GM10847 (cell line): ENCODE measurements around the gene HOXC10.

Source experiments
- POLR2A ChIP-seq: IDR thresholded peaks from 2 replicates; pipeline ENCODE4 v1.6.1; 2011; ENCODE audit not compliant: insufficient read length; ENCODE audit errors: extremely low read depth

HOXC10 gene

DNA sequence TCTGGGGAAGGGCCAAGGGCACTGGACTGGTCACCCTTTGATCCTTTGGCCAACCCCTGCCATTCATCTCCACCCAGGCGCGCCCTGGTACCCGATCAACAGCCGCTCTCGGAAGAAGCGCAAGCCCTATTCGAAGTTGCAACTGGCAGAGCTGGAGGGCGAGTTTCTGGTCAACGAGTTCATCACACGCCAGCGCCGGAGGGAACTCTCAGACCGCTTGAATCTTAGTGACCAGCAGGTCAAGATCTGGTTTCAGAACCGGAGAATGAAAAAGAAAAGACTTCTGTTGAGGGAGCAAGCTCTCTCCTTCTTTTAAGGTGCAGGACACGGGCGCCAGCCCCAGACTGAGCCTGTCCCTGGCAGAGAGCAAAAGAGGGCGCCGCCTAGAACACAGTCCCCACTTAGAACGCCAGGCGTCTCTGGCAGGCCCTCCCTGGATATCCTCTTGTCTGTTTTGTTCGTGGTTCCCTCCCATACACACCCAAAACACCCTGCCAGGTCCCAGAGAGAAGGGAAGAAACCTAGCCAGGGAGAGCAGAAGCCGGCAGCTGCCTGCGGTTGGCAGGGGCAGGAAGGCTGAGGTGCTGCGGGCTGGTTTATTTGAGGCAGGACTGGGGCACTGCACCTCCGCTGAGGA, 28.6 kb upstream of the HOXC10 start:
- no peak for TF ChIP-seq POLR2A

DNA sequence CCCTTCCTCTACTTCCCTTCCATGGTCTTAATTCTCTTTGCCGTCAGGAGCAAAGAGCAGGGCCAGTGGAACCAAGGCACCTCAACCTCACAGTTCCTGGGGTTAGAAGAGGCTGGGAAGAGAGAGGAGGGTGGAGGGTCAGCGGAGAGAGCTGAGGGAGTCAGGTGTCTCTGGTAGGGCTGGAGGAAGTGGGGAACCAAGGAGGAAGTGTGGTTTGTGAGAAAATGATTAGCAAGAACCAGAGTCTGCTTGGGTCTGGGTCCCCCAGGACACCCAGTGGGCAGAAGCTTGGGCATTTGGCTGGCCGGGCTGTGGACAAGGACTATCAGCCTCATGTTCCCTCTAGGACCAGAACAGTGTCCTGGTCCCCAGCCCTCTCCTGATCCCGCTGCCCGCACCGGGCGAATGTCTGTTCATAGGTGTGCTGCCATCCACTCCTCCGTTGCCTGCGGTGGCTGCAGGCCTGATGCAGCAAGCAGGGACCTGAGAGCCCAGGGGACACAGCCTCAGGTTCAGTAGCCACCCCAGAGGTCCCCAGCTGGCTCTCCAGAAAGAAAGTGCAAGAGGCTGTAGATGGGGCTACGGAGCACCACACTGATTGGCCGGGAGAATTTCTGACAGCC, 27.9 kb upstream of the HOXC10 start:
- no peak for TF ChIP-seq POLR2A

DNA sequence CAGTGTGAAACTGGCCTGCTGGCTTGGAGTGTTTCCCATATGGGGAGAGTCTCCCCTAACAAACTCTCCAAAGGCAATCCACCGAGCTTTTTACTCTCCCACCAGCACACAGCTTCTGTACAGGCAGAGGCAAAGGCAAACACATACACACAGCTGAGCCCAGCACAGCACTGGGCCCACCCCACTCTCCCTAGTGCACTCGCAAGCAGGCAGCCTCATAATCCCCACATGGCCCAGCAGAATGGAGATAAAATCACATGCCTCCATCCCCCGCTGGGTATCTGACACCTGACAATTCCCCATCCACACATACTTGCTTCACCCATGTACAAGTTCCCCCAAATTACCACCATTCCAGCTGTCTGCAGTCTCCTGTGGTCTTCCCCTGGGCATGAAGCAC, 26.8 kb upstream of the HOXC10 start:
- no peak for TF ChIP-seq POLR2A

DNA sequence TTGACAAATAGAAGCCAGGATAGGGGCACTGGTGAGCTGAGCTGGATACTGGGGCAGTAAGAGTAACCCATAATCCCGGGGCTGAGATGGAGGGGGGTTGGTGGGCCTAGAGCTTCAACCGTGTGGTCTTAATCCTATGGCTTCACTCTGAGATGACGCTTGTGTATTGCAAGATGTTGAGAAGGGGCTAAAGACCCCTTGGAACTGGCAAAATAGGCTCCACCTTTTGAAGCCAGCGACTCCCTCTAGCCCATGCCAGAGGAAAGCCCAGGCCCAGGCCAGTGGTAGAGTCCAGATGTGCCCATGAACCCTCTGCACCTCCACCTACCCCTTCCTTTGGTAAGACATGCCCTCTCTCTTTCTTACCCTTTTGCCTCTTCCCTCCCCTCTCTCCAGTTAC, 25.6 kb upstream of the HOXC10 start:
- no peak for TF ChIP-seq POLR2A

DNA sequence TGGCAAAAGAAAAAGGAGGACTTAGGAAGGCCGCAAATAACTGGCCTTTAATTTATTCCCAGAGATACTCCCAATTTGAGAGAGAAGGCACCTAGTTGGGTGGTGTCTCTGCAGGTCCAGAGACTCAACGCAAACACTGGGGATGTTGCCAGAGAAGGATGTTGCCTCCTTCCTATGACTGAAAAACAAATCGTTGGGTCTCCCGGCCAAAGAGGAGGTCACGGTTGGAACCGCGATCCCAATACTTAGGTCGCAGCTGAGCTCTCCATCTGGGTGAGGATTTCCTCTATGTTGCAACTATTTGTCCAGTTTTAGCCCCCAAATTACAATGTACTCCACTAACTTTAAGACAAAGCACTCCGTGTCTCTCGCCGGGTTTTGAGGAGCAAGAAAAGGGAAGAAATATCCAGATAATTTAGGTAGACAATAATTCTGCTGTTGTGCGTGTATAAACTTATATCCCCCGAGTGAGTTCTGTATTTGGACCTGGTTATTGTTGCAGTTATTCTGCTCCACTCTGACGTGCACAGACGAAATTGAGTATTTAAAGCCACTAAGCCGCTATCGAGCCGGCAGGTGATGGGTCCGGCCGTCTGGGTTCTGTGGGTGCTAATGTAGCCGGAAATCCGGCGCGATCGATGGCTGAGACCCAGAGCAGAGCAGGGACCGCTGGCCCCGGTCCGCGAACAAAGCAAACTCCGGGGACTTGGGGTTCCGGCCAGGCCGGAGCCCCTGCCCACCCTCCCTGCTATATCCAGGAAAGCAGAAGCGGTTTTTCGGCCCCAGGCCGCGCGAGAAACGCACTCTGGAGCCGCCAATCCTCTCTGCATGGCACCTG, 24.5 kb upstream of the HOXC10 start:
- TF ChIP-seq POLR2A: no peak

DNA sequence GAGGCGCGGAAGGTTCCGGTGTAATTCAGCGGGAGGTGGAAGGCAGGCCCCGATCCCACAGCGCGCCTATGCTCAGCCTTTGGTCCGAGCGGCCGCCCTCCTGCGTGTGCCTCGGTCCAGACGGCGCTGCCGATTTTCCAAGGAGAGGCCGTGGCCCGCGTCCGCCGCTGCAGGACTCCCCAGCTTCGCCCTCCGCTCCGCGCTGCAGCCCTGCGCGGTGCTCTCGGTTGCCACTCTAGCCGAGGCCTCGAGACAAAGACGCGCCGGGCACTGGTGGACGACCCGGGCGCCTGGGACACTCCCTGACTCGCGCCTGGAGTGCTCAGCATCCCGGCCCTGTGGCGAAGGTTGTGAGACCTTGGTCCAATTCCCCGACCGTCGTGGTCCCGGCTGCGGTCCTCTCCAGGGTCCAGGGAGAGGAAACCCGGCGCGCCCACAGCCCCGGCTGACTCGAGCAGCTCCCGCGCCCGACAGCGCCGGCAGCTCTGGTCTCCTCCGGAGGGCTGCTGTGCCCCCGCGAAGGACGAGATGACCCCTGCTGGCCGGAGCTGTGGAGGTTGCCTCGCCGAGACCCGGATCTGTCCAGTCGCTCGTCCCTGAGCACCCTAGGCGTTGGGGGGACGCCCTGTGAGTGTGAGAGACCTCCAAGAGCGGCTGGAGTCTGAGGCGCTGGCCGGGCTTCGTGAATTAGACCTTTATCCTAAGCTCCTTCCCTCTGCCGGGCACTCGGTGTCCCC, 23.8 kb upstream of the HOXC10 start:
- no peak for TF ChIP-seq POLR2A

DNA sequence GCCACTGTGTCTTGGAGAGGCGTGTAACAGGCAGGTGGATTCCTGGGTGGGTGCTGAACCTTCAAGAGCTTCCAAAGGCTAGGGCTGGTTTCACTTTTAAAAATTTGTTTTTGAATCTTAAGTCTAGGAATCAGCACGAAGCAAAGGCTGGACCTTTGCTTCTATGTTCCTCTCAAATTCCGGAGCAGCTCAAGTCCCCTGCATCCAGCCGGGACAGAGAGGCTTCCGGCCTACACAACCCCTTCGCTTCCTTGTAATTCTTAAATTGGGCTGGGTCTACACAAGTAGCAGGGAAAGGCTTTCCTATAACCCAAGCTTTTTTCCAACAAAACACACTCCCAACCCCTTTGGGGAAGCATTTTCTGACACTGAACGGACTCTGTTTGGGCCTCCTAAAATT, 21.9 kb upstream of the HOXC10 start:
- no peak for TF ChIP-seq POLR2A

DNA sequence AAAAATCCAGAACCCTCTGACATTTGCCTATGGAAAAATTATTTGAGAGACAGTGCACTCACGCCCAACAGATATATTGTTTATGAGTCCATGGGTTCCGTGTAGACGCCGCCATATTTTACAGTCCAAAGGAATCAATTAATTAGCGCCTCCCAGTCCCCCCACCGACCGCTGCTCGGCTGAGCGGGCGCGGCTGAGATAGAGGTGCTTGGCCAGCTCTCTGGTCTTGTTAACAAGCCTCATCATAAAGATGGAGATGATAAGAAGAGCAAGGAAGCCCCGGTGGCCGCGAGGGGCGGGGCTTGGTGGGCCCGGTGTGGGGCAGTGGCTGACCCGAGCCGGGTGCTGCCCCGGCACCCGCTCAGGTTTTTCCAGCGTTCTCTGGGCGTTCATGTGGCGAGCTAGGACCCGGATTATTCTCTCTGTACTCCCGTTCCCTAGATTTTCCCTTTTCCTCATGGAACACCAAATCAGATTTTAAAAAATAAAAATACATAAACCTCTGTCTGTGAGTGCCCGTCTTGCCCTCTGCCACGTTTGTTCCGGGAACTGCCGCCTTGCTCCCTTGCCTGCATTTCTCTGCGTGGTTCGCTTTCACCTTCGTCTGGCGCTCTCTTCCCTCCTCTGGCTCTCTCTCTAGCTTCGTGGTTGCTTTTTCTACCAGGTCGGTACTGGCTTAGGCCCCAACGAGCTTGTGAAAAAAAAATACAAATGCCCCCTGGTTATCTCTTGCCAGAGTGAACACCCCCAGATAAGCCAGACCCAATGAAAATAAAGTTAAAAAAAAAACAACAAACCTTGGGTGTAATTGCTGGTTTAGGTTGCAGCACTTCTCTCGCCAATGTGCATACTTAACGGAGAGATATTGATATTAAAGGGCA, 21.3 kb upstream of the HOXC10 start:
- no peak for TF ChIP-seq POLR2A

DNA sequence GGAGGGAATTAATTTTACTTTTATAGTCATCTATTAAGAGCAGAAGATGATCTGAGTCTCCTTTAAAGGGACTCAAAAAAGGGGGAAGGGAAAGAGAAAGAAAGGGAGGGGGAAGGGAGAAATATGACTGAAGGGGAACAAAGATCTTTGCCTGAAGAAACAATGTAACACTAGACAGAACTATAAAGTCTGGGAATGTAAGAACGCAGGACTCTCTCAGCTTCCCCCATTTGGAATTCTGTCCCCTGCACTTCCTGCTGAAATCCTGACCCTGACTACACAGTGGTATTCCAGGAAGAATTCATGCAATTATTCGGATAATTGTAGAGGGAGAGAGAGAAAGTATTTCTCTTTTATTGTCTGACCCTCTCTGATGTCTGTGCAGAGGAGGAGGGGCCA, 20.6 kb upstream of the HOXC10 start:
- TF ChIP-seq POLR2A: no peak

DNA sequence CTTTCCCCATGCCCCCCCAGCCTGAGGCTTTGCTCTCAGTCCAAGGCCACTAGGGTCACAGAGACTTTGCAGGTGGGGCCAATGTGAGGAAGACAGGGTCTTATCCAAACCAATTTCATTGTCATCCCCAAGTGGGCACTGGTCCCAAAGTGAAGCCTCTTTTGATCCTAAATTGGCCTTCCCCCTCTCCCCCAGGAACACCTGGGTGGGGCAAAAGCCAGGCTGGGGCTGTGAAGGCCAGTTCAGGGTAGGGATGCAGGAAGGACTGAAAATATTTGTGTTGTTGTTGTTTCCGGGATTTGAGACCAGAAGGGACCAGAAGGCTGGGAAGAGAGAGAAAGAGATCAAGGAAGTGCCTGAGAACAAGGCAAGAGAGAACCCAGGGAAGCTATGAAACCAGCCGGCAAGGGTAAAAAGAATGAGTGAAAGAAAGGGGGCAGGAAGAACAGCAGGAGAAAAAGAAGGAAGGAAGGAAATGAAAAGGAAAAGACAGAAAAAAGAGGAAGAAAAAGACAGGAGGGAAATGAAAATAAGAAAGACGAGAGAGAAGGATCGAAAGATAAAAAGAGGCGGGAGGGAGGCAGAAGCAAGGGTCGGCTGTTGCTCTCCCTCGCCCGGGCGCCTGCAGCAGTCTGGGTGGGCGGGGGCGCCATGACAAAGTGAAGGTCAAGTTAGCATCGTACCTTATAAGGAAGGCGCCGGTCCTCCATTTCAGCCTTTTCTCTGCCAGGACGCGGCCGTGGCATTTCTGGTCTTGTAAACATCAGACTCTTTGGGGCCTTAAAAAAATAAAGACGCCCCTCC, 19.5 kb upstream of the HOXC10 start:
- no peak for TF ChIP-seq POLR2A

DNA sequence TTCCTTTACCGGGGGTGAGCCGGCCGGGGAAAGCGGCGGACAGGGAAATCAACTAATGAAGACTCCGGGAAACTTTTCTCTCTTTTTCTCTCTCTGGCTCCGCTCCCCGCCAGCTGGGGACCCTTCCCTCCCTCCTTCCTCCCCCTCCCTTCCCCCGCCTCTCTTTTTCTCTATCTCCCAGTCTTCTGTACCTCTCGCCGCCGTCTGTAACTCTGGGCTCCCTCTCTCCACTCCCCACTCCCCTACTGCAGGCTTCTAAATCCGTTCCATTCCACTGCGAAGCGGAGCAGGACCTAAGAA, 18.9 kb upstream of the HOXC10 start:
- no peak for TF ChIP-seq POLR2A

DNA sequence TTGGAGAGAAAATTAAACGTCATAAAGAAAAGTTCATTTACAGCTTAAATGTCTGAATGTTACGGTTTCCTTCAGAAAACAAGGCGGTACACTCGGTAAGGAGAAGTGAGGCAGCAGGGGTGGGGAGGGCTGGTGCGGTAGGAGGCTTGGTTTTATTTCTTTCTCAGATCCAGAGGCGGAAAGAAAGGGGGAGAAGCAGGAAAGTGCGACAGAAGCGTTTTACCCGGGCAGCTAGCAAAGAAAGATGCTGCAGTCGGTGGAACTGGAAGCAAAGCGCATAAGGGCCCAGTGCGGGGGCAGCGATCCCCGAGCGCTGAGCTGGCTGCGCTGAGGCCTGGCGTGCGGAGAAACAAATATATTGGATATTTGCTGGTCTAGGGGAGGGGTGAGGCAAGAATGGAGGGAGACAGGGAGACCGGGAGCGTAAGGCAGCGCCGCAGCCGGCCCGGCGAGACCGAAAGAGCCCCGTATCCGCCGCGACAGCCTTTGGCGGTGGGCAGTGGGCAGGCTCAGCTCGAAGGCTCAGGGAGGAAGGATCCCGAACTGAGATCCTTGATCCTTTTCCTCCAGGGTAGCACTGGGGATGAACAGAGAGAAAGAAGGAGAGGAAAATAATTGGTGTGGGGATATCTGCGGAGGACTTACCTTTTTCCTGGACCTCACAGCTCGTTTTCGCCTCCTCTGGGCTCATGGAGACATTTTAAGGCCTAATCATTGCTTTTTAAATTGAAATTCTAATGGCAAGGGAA, 18.4 kb upstream of the HOXC10 start:
- TF ChIP-seq POLR2A: no peak

DNA sequence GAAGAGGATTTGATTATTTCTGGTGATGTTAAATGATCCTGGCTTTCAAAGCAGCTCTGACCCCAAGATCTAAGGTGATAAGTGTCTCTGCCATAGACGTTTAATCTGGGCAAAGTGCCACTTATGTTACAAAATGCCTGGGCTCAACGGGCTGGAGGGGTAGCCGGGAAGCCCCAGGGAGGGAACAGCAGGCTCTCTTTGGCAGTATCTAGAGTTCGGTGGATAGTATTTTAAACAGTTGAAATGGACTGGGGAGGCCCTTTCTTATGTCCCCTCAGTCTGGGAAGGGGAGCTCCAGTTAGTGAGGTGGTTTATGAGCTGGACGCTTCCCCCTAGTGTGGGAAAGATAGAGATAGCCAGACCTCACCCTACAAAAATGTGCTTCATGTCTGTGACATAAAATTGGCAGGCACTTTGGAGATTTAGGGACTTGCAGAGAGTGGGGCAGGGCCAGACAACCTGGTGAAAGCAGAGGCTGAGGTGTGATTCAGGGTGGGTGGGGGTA, 17.5 kb upstream of the HOXC10 start:
- TF ChIP-seq POLR2A: no peak
